Hematopoietic multipotent progenitor cell treated with erythropoietin and hydrocortisone succinate and interleukin-3 and kit ligand, for 4 days (in vitro differentiated cells): ENCODE results near the gene KAZN.

Source experiments
- DNase-seq: peaks from one replicate; pipeline ENCODE4 v3.0.0-alpha.2; 2015

KAZN gene

GRCh38 chr1:15047237-15047636, 448.8 kb downstream of the KAZN start:
- DNase-seq: no peak

GRCh38 chr1:15048437-15048980, 450.0 kb downstream of the KAZN start:
- DNase-seq: no peak

- no peak for DNase-seq
Observed at GRCh38 chr1:15049067-15049466, 450.6 kb downstream of the KAZN start.

- DNase-seq: no peak
Observed at GRCh38 chr1:15051882-15052528, 453.5 kb downstream of the KAZN start.

GRCh38 chr1:15053153-15053552, 454.7 kb downstream of the KAZN start:
- no peak for DNase-seq

GRCh38 chr1:15055736-15056415, 457.4 kb downstream of the KAZN start:
- no peak for DNase-seq

- DNase-seq: no peak
Observed at GRCh38 chr1:15056515-15057285, 458.2 kb downstream of the KAZN start.

- no peak for DNase-seq
Observed at GRCh38 chr1:15057834-15058233, 459.3 kb downstream of the KAZN start.

- no peak for DNase-seq
Observed at GRCh38 chr1:15058261-15058660, 459.8 kb downstream of the KAZN start.

GRCh38 chr1:15060104-15060503, 461.6 kb downstream of the KAZN start:
- no peak for DNase-seq

- peak; percentile 41 for DNase-seq
Observed at GRCh38 chr1:15062479-15063099, 464.1 kb downstream of the KAZN start.

- DNase-seq: no peak
Observed at GRCh38 chr1:15063346-15063745, 464.9 kb downstream of the KAZN start.

- DNase-seq: no peak
Observed at GRCh38 chr1:15063783-15064182, 465.3 kb downstream of the KAZN start.

GRCh38 chr1:15064217-15064929, 465.9 kb downstream of the KAZN start:
- no peak for DNase-seq

GRCh38 chr1:15065291-15065690, 466.8 kb downstream of the KAZN start:
- DNase-seq: no peak

- no peak for DNase-seq
Observed at GRCh38 chr1:15065736-15066135, 467.3 kb downstream of the KAZN start.

- DNase-seq: peak; percentile 20
Observed at GRCh38 chr1:15066191-15066590, 467.7 kb downstream of the KAZN start.

- DNase-seq: no peak
Observed at GRCh38 chr1:15067148-15067547, 468.7 kb downstream of the KAZN start.

GRCh38 chr1:15068152-15068551, 469.7 kb downstream of the KAZN start:
- DNase-seq: no peak

GRCh38 chr1:15068997-15069396, 470.5 kb downstream of the KAZN start:
- DNase-seq: no peak

- DNase-seq: no peak
Observed at GRCh38 chr1:15070145-15070748, 471.8 kb downstream of the KAZN start.

GRCh38 chr1:15071936-15072335, 473.5 kb downstream of the KAZN start:
- DNase-seq: no peak
